Spleen (tissue), 7 donors: Measurements from ENCODE around the gene EXPH5.

Experiments used
- CTCF ChIP-seq, 11 experiments: fragments of 200-600 bp in 7 of 11; fragments of 450-650 bp in 4 of 11; sonication (generic) in 4 of 11; IDR thresholded peaks in 8 of 11; conservative IDR thresholded peaks in 3 of 11; 1 replicate in 7 of 11; 2 replicates in 4 of 11; pipeline versions ENCODE4 v1.4.0 to v1.8.0; 2016 to 2021; ENCODE audit warnings: antibody characterized with exemption in 11 of 11, inconsistent platforms in 4 of 11, mild to moderate bottlenecking in 1 of 11
- POLR2A ChIP-seq, 3 donors: fragments of 450-650 bp; IDR thresholded peaks; one replicate each; pipeline ENCODE4 v1.5.1; 2017; ENCODE audit warnings: antibody characterized with exemption in 3 of 3, mild to moderate bottlenecking in 1 of 3
- POLR2AphosphoS5 ChIP-seq, 3 donors: sonication (generic); formaldehyde crosslinking; IDR thresholded peaks; one replicate each; pipeline ENCODE4 v1.5.1; 2017; ENCODE audit warnings: antibody characterized with exemption in 3 of 3
- donor health status: DM: no; HTN: no; CAD: no; lungs with moderate emphysema.
- donor health status: DM: no; HTN: no; CAD: no.
- donor health status: DM: no; HTN: no; CAD: no.

- TF ChIP-seq POLR2AphosphoS5 (IDR thresholded peaks at IDR 0.05) (no peak), CTCF (IDR thresholded peaks at IDR 0.05 in 8 of 11, conservative IDR thresholded peaks at IDR 0.05 in 3 of 11) (no peak), POLR2A (IDR thresholded peaks at IDR 0.05) (no peak)
These were observed 23.7 kb downstream of the EXPH5 start for GRCh38 chr11:108569896-108570295.
